GM23248 (cell line): Measurements from ENCODE around the gene PTK6. TPM values are rescaled to one million over a fixed set of nuclear protein-coding genes. Genes with fewer than 3 reads are reported as not detected.

Experiments used
- DNase-seq: peaks from one replicate; pipeline ENCODE4 v3.0.0-alpha.2; 2015
- H2AFZ ChIP-seq: fragments of 200-600 bp; sonication (generic); 2 replicates; pipeline ENCODE4 v1.6.1; 2016; ENCODE audit warnings: antibody characterized with exemption
- H3F3A ChIP-seq: fragments of 200-600 bp; sonication (generic); 2 replicates; pipeline ENCODE4 v1.6.1; 2016; ENCODE audit warnings: mild to moderate bottlenecking, antibody characterized with exemption, mixed run types; ENCODE audit not compliant: insufficient read depth
- H3K27ac ChIP-seq: fragments of 200-600 bp; sonication (generic); 2 replicates; pipeline ENCODE4 v1.5.1; 2016; ENCODE audit warnings: mild to moderate bottlenecking
- H3K27me3 ChIP-seq: fragments of 200-600 bp; sonication (generic); replicated peaks from 2 replicates; pipeline ENCODE4 v1.6.1; 2016; ENCODE audit warnings: mild to moderate bottlenecking; ENCODE audit not compliant: insufficient read depth
- H3K36me3 ChIP-seq: fragments of 200-600 bp; sonication (generic); 2 replicates; pipeline ENCODE4 v1.6.1; 2016; ENCODE audit warnings: low read depth, mild to moderate bottlenecking
- H3K4me1 ChIP-seq: fragments of 200-600 bp; sonication (generic); 2 replicates; pipeline ENCODE4 v1.6.1; 2016; ENCODE audit warnings: mild to moderate bottlenecking; ENCODE audit not compliant: insufficient read depth
- H3K4me2 ChIP-seq: fragments of 200-600 bp; sonication (generic); one replicate; pipeline ENCODE4 v1.6.1; 2016; ENCODE audit warnings: mild to moderate bottlenecking; ENCODE audit not compliant: unreplicated experiment
- H3K4me3 ChIP-seq: fragments of 200-600 bp; sonication (generic); 2 replicates; pipeline ENCODE4 v1.5.1; 2016; ENCODE audit warnings: mild to moderate bottlenecking
- H3K79me2 ChIP-seq: fragments of 200-600 bp; sonication (generic); 2 replicates; pipeline ENCODE4 v1.6.1; 2016; ENCODE audit warnings: mild to moderate bottlenecking; ENCODE audit not compliant: insufficient read depth
- H3K9ac ChIP-seq: fragments of 200-600 bp; sonication (generic); 2 replicates; pipeline ENCODE4 v1.6.1; 2016; ENCODE audit warnings: mild to moderate bottlenecking
- H3K9me2 ChIP-seq: fragments of 200-600 bp; sonication (generic); 2 replicates; pipeline ENCODE4 v1.6.1; 2016; ENCODE audit warnings: mixed run types, mild to moderate bottlenecking, moderate library complexity; ENCODE audit not compliant: insufficient read depth
- H3K9me3 ChIP-seq: fragments of 200-600 bp; sonication (generic); one replicate; pipeline ENCODE4 v1.6.1; 2017; ENCODE audit warnings: low read depth
- H4K20me1 ChIP-seq: fragments of 200-600 bp; sonication (generic); 2 replicates; pipeline ENCODE4 v1.6.0; 2016; ENCODE audit not compliant: insufficient read depth
- EZH2 ChIP-seq: fragments of 200-600 bp; sonication (generic); IDR thresholded peaks from 2 replicates; pipeline ENCODE4 v1.6.1; 2018; ENCODE audit warnings: antibody characterized with exemption, mild to moderate bottlenecking; ENCODE audit not compliant: insufficient read depth, poor library complexity, severe bottlenecking
- EZH2phosphoT487 ChIP-seq: fragments of 200-600 bp; sonication (generic); IDR thresholded peaks from 2 replicates; pipeline ENCODE4 v1.6.1; 2018; ENCODE audit warnings: antibody characterized with exemption, moderate library complexity, mild to moderate bottlenecking, low read depth; ENCODE audit not compliant: insufficient read depth
- WGBS, 2 experiments: methylation state at CpG; one replicate each; pipeline ENCODE4 v1.1.6; 2015 to 2017; ENCODE audit warnings: low lambda C conversion rate in 2 of 2, low coverage in 1 of 2; ENCODE audit errors: missing lambda C conversion rate in 2 of 2; 5-methylcytosine and 5-hydroxymethylcytosine counted together
- in situ Hi-C: fragments of 300-500 bp; cut with MboI; formaldehyde crosslinking; loops from 2 replicates; pipeline ENCODE4 v1.15.0; 2020
- polyA plus RNA-seq: library from polyadenylated mRNA; unstranded; fragments of >200 nt; fragmentation: Nextera tagmentation; extraction: Ambion mirVana; gene quantifications from 2 replicates; pipeline ENCODE4 v1.2.1, GENCODE V29; 2016
- total RNA-seq: library from RNA; depleted of rRNA; stranded (reverse); fragments of >200 nt; shearing (Covaris generic); gene quantifications from 2 replicates; pipeline ENCODE4 v1.2.3, GENCODE V29; 2014

Gene PTK6
- total and polyA plus RNA-seq, 2 experiments from 2014 or later, result not detected

DNA sequence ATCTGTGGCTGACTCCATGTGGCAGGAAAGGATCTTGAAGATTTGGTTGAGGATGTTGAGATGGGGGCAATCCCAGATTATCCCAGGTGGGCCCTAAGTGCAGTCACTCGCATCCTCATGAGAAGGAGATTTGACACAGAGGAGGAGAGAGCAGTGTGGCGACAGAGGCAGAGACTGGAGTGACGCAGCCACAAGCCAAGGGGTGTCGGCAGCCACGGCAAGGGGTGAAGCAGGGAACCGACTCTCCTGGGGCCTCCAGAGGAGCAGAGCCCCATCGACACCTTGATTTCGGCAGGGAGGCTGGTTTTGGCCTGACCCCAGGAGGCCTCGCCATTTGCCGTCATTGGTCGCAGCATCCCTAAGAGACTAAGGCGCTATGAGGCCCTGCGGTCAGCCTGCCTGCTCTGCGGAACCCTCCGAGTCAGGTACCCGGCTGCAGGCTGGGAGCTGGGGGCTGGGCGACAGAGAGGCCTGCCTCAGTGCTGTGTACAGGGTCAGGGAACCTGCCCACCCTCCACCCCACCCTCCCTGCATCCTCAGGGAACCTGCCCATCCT lies 50.8 kb downstream of the PTK6 start:
- no peak for TF ChIP-seq EZH2phosphoT487
- no peak for TF ChIP-seq EZH2
- Histone ChIP-seq H3K36me3 (no peaks in the 10 kb centered on the region), H4K20me1 (no peaks in the 10 kb centered on the region), H3K4me1 (no peaks in the 10 kb centered on the region), H3K9me2 (no peaks in the 10 kb centered on the region), H3F3A (no peaks in the 10 kb centered on the region), H3K27me3 (peaks cover 24% of the 10 kb centered on the region), H3K4me3 (no peak overlapping the region), H3K4me2 (no peak overlapping the region), H3K27ac (no peak overlapping the region), H3K9me3 (no peaks in the 10 kb centered on the region), H3K9ac (no peak overlapping the region), H3K79me2 (no peaks in the 10 kb centered on the region), H2AFZ (no peak overlapping the region)
- WGBS, 2 experiments, result 82 to 83% methylated on average over 17 of the region's 17 CpGs
- no peak for DNase-seq
- in situ Hi-C loops, result no loop called here

DNA sequence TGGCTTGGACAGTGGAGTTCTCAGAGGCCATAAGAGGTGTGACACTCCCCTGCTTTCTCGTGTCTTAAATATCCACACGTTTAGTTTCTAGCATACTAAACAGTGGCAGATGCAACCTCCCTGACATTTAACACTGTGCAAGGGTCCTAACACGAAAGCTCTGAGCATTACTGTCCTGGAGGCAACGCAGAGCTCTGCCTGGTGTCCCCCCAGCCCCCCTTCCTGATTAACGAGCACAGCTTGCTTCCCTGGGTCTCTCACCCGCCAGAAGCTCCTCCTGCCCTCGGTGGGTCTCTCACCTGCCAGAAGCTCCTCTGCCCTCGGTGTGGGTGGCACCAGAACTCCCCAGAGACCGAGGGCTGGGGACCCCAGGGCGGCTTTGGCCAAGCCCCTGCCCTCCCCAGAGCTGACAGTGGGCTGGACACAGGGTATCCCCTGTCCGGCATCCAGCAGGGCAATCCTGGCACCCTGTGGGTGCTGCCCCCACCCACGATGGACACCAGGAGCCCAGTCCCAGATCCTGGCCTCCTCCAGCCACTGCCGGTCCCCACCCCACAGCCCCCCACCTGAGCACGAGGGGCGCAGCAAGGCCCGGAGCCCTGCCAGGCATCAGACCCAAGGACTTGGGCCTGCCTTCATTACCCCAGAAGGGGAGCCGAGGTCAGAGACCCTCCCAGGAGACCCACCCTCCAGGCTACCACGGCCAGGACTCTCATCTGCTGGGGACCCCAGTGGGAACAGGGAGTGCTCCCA lies 52.3 kb downstream of the PTK6 start:
- 20 to 29% methylated on average over 15 to 18 of the region's 18 CpGs for WGBS, 2 experiments
- Histone ChIP-seq H4K20me1 (no peaks in the 10 kb centered on the region), H3K4me3 (no peak overlapping the region)

DNA sequence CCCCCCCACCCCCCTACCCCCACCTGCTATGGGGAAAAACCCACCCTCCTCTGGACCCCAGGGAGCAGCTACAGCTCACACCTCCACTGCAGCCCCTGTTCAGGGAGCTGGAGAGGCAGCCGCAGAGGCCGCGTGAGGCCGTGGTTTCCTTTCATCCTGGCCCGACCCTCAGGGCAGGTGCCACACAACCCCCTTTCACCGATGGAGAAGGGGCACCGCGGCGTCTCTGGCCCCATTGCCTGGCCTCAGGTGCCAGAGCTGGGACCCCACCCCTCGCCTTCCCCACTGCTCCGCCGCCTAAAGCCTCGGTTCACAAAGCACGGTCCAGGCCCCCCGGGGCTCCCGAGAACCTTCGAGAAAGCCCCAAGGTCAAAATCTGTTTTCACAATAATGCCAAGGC lies 52.9 kb downstream of the PTK6 start:
- no peaks in the 10 kb centered on the region for H4K20me1 ChIP-seq
- H3K4me3 ChIP-seq, result no peak overlapping the region
- H3K9me2 ChIP-seq, result no peaks in the 10 kb centered on the region
- no peaks in the 10 kb centered on the region for H3F3A ChIP-seq
- no peak overlapping the region for H3K27ac ChIP-seq
- WGBS, 2 experiments, result 40 to 54% methylated on average over 15 to 17 of the region's 17 CpGs
- no peak overlapping the region for H3K9ac ChIP-seq
- H3K4me2 ChIP-seq, result no peak overlapping the region
- in situ Hi-C loops, result no loop called here
- no peaks in the 10 kb centered on the region for H3K36me3 ChIP-seq
- no peaks in the 10 kb centered on the region for H3K9me3 ChIP-seq
- H3K79me2 ChIP-seq, result no peaks in the 10 kb centered on the region
- H2AFZ ChIP-seq, result no peak overlapping the region
- TF ChIP-seq EZH2phosphoT487 (no peak), EZH2 (no peak)
- no peak for DNase-seq
- peaks cover 20% of the 10 kb centered on the region for H3K27me3 ChIP-seq
- H3K4me1 ChIP-seq, result no peaks in the 10 kb centered on the region

More for the DNA sequence above, 52.3 kb downstream of the PTK6 start:
- H3K4me1 ChIP-seq, result no peaks in the 10 kb centered on the region
- no peak for DNase-seq
- no peaks in the 10 kb centered on the region for H3K79me2 ChIP-seq
- no peak overlapping the region for H3K9ac ChIP-seq
- no peak overlapping the region for H3K27ac ChIP-seq
- no peaks in the 10 kb centered on the region for H3K9me3 ChIP-seq
- H3K9me2 ChIP-seq, result no peaks in the 10 kb centered on the region
- peaks cover 24% of the 10 kb centered on the region for H3K27me3 ChIP-seq
- H2AFZ ChIP-seq, result no peak overlapping the region
- in situ Hi-C loops, result no loop called here
- no peaks in the 10 kb centered on the region for H3F3A ChIP-seq
- no peak overlapping the region for H3K4me2 ChIP-seq
- no peaks in the 10 kb centered on the region for H3K36me3 ChIP-seq
- TF ChIP-seq EZH2phosphoT487 (no peak), EZH2 (no peak)

DNA sequence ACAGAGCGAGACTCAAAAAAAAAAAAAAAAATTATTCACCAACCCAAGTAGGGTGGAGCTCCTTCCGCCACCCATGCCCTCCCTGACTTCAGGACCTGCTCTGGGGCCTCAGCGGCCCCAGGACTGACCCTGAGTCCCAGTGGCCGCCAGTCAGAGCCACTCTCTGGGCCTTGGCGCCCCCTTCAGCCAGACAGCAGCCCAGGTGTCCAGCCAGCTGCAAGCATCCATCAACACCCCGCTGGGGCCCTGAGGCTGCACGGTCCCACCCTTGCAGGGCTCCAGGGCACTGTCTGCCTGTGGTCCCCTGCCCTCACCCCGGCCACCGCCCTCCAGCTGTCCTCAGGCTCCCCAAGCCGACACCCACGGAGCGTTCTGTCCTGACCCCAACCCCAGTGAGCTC lies 53.3 kb downstream of the PTK6 start:
- Histone ChIP-seq H3K36me3 (no peaks in the 10 kb centered on the region), H3F3A (no peaks in the 10 kb centered on the region), H3K79me2 (no peaks in the 10 kb centered on the region), H3K4me2 (no peak overlapping the region), H3K9ac (no peak overlapping the region), H3K27ac (no peak overlapping the region), H4K20me1 (no peaks in the 10 kb centered on the region), H3K9me2 (no peaks in the 10 kb centered on the region), H3K4me1 (no peaks in the 10 kb centered on the region), H3K27me3 (peaks cover 16% of the 10 kb centered on the region), H3K4me3 (no peak overlapping the region), H3K9me3 (no peaks in the 10 kb centered on the region), H2AFZ (no peak overlapping the region)
- in situ Hi-C loops, result no loop called here
- no peak for DNase-seq
- 60 to 74% methylated on average over 5 to 11 of the region's 12 CpGs for WGBS, 2 experiments
- TF ChIP-seq EZH2phosphoT487 (no peak), EZH2 (no peak)
